K562 (cell line): Measurements from ENCODE around the gene RAPGEFL1. TPM values are rescaled to one million over a fixed set of nuclear protein-coding genes. Genes with fewer than 3 reads are reported as not detected.

ENCODE experiments used
- ATAC-seq: fragments of 200-7000 bp; cut with Tn5 transposase; 3 replicates; pipeline ENCODE4 v1.9.1; 2020; ENCODE audit warnings: moderate library complexity
- BruUV-seq: library from RNA; stranded (reverse); fragments of 400-500 nt; replicated peaks from 2 replicates; lab custom pipeline; 2021; lab: Mats Ljungman, UMichigan
- CTCF ChIA-PET: fragments of 300-600 bp; formaldehyde crosslinking; extraction: SDS; loops from one replicate; lab custom pipeline; 2021; ENCODE audit warnings: low intra/inter-chr PET ratio; lab: Yijun Ruan, JAX
- POLR2A ChIA-PET: fragments of 300-600, 350-650 bp; sonication (Branson Sonifier 250); formaldehyde crosslinking; extraction: SDS; loops from one replicate; lab custom pipeline; 2021; ENCODE audit warnings: antibody characterized with exemption, inconsistent platforms; lab: Yijun Ruan, JAX
- DNase-seq, 4 experiments: peaks; one replicate each; pipeline versions ENCODE4 v3.0.0 to v3.0.0-alpha.2; 2011 to 2018; ENCODE audit warnings: low spot score in 3 of 4, mixed read lengths in 3 of 4; ENCODE audit errors: extremely low read depth in 1 of 4
- FAIRE-seq: peaks from 2 replicates; lab custom pipeline; 2011; peaks lifted over from hg19 to GRCh38; lab: Jason Lieb, UNC
- H2AFZ ChIP-seq: 2 replicates; pipeline ENCODE4 v1.6.0; 2011; ENCODE audit warnings: low read depth, low read length, control low read depth, inconsistent platforms
- H3K27ac ChIP-seq: fragments of 200-600 bp; 3 replicates; pipeline ENCODE4 v1.8.0; 2011; ENCODE audit warnings: low read depth, mild to moderate bottlenecking, control low read depth, inconsistent platforms, low read length, moderate library complexity, mixed read lengths; ENCODE audit errors: extremely low read depth
- H3K27me3 ChIP-seq, 2 experiments: fragments of 300-600 bp in 1 of 2; 2 replicates in 1 of 2; 3 replicates in 1 of 2; pipeline versions ENCODE4 v1.6.0 to v1.8.0; 2011; ENCODE audit warnings: inconsistent platforms in 2 of 2, low read length in 2 of 2, mild to moderate bottlenecking in 1 of 2, mixed read lengths in 1 of 2, moderate library complexity in 1 of 2; ENCODE audit not compliant: control insufficient read depth in 2 of 2, insufficient read depth in 2 of 2
- H3K36me3 ChIP-seq: fragments of 300-600 bp; 3 replicates; pipeline ENCODE4 v1.8.0; 2011; ENCODE audit warnings: mild to moderate bottlenecking, low read length, inconsistent platforms; ENCODE audit not compliant: control insufficient read depth, insufficient read depth
- H3K4me1 ChIP-seq, 2 experiments: fragments of 200-600 bp in 1 of 2; replicated peaks in 1 of 2; 2 replicates in 1 of 2; 3 replicates in 1 of 2; pipeline versions ENCODE4 v1.5.1 to v1.8.0; 2011; ENCODE audit warnings: inconsistent platforms in 2 of 2, low read length in 2 of 2, mild to moderate bottlenecking in 1 of 2, mixed read lengths in 1 of 2, moderate library complexity in 1 of 2; ENCODE audit not compliant: control insufficient read depth in 2 of 2, insufficient read depth in 2 of 2
- H3K4me2 ChIP-seq: 2 replicates; pipeline ENCODE4 v1.6.1; 2011; ENCODE audit warnings: low read length, control low read depth, inconsistent platforms, mixed read lengths; ENCODE audit not compliant: insufficient read depth
- H3K4me3 ChIP-seq: fragments of 200-600 bp; sonication (generic), shearing (Covaris generic); 2 replicates; pipeline ENCODE4 v1.5.1; 2016; ENCODE audit warnings: control low read depth, inconsistent platforms
- H3K79me2 ChIP-seq: fragments of 200-600 bp; 3 replicates; pipeline ENCODE4 v1.8.0; 2011; ENCODE audit warnings: low read length, inconsistent platforms; ENCODE audit not compliant: control insufficient read depth, insufficient read depth
- H3K9ac ChIP-seq, 2 experiments: 2 replicates each; pipeline versions ENCODE4 v1.6.0 to v1.6.1; 2011; ENCODE audit warnings: low read depth in 2 of 2, low read length in 2 of 2, control low read depth in 1 of 2, inconsistent platforms in 1 of 2, mild to moderate bottlenecking in 1 of 2, mixed read lengths in 1 of 2; ENCODE audit not compliant: insufficient read depth in 1 of 2
- H3K9me1 ChIP-seq: one replicate; pipeline ENCODE4 v1.6.0; 2011; ENCODE audit warnings: inconsistent platforms, mild to moderate bottlenecking, low read length, moderate library complexity; ENCODE audit not compliant: control insufficient read depth, insufficient read depth
- H3K9me3 ChIP-seq: replicated peaks from 2 replicates; pipeline ENCODE4 v1.5.1; 2011; ENCODE audit warnings: low read depth, low read length, inconsistent platforms; ENCODE audit not compliant: control insufficient read depth, insufficient read depth
- H4K20me1 ChIP-seq: replicated peaks from 2 replicates; pipeline ENCODE4 v1.6.1; 2011; ENCODE audit warnings: low read length, inconsistent platforms, mixed read lengths; ENCODE audit not compliant: control insufficient read depth, insufficient read depth
- ELF2 ChIP-seq: fragments of 250-450 bp; sonication (Bioruptor Pico); IDR thresholded peaks from 2 replicates; pipeline ENCODE4 v1.5.0; 2021; ENCODE audit warnings: mild to moderate bottlenecking
- FOSL1 ChIP-seq: fragments of 200-800 bp; sonication (Bioruptor generic); conservative IDR thresholded peaks from 2 replicates; pipeline ENCODE4 v1.6.1; 2016; ENCODE audit warnings: missing genetic modification characterization, missing compliant biosample characterization
- HMGXB4 ChIP-seq: sonication (generic); formaldehyde crosslinking; IDR thresholded peaks from 2 replicates; pipeline ENCODE4 v1.8.1; 2023; ENCODE audit warnings: mild to moderate bottlenecking, missing genetic modification reagents
- MITF ChIP-seq: IDR thresholded peaks from 2 replicates; pipeline ENCODE4 v1.6.1; 2014; ENCODE audit warnings: antibody characterized with exemption
- NELFE ChIP-seq: IDR thresholded peaks from 2 replicates; pipeline ENCODE4 v1.6.1; 2011; ENCODE audit warnings: mild to moderate bottlenecking; ENCODE audit not compliant: insufficient read depth, insufficient read length
- PHF21A ChIP-seq: fragments of 450-650 bp; IDR thresholded peaks from 2 replicates; pipeline ENCODE4 v1.6.1; 2017; ENCODE audit warnings: low read depth, borderline replicate concordance
- RNF219 ChIP-seq: fragments of 250-450 bp; sonication (Bioruptor Pico); IDR thresholded peaks from 2 replicates; pipeline ENCODE4 v1.5.0; 2022; ENCODE audit warnings: mild to moderate bottlenecking
- SP2 ChIP-seq: IDR thresholded peaks from 2 replicates; pipeline ENCODE4 v1.6.1; 2011; ENCODE audit warnings: mild to moderate bottlenecking, low read depth, low read length, moderate library complexity; ENCODE audit not compliant: poor library complexity, severe bottlenecking; ENCODE audit errors: extremely low read depth
- U2AF1 ChIP-seq: fragments of 200-400 bp; formaldehyde crosslinking; optimal IDR thresholded peaks from 2 replicates; pipeline ENCODE3; 2017; ENCODE audit warnings: mild to moderate bottlenecking, low read depth, low read length, moderate library complexity
- ZBED1 ChIP-seq: IDR thresholded peaks from 2 replicates; pipeline ENCODE4 v1.6.1; 2014
- ZEB2 ChIP-seq: fragments of 450-650 bp; IDR thresholded peaks from 2 replicates; pipeline ENCODE4 v1.6.1; 2016
- ZNF165 ChIP-seq: fragments of 250-450 bp; sonication (Bioruptor Pico); IDR thresholded peaks from 2 replicates; pipeline ENCODE4 v1.4.0; 2020; ENCODE audit warnings: borderline replicate concordance
- ZNF354B ChIP-seq: fragments of 250-450 bp; sonication (Bioruptor Pico); IDR thresholded peaks from 2 replicates; pipeline ENCODE4 v1.4.0; 2020
- ZNF408 ChIP-seq: fragments of 250-450 bp; sonication (Bioruptor Pico); IDR thresholded peaks from 2 replicates; pipeline ENCODE4 v1.4.0; 2020; ENCODE audit warnings: low read depth, mild to moderate bottlenecking, moderate library complexity
- ZNF778 ChIP-seq: fragments of 450-650 bp; formaldehyde crosslinking; IDR thresholded peaks from 2 replicates; pipeline ENCODE4 v1.4.0; 2020; ENCODE audit warnings: mild to moderate bottlenecking, moderate library complexity
- WGBS: fragments of 100-300 bp; shearing (Covaris generic); methylation state at CpG from one replicate; pipeline ENCODE4 v1.1.6; 2016; ENCODE audit warnings: low coverage, mixed read lengths; ENCODE audit not compliant: insufficient coverage; ENCODE audit errors: missing lambda C conversion rate; 5-methylcytosine and 5-hydroxymethylcytosine counted together
- in situ Hi-C: fragments of 300-500 bp; cut with MboI; formaldehyde crosslinking; loops from 4 replicates; pipeline ENCODE4 v1.15.0; 2018; ENCODE audit warnings: inconsistent platforms, mixed read lengths
- intact Hi-C: fragments of 100-400 bp; cut with micrococcal nuclease; formaldehyde crosslinking; loops from 2 replicates; pipeline ENCODE4 v1.14.2; 2022
- polyA plus RNA-seq, 8 experiments: library from polyadenylated mRNA; depleted of rRNA in 4 of 8; stranded (reverse) in 5 of 8; unstranded in 3 of 8; fragments of >200 nt; fragmentation: Nextera tagmentation in 2 of 8; fragmentation: Illumina TruSeq in 1 of 8; extraction: Ambion mirVana in 2 of 8; extraction: Trizol in 1 of 8; gene quantifications; 2 replicates each; pipeline versions ENCODE4 v1.2.1 to v1.2.3, GENCODE V29; 2011 to 2014; ENCODE audit warnings: inconsistent platforms in 1 of 8, missing spikeins in 1 of 8
- total RNA-seq, 7 experiments: library from RNA; depleted of rRNA in 6 of 7; stranded (reverse); fragments of >200 nt in 6 of 7; fragmentation: Illumina TruSeq in 2 of 7; extraction: Trizol in 2 of 7; gene quantifications; 2 replicates each; pipeline versions ENCODE4 v1.2.1 to v1.2.3, GENCODE V29; 2011 to 2021; ENCODE audit warnings: low replicate concordance in 1 of 7

Gene RAPGEFL1
- total and polyA plus RNA-seq, 9 of the 15 experiments (the other 6 are each of a cell fraction or from before 2014, with no cell fraction given), result 0.18 to 4.1 (median 2.1) TPM

GRCh38 chr17:40242774-40243173 is 65.5 kb downstream of the RAPGEFL1 start:
- H3K79me2 ChIP-seq, result peaks cover 30% of the 10 kb centered on the region
- 84% methylated on average over 3 of the region's 3 CpGs for WGBS
- no peak for TF ChIP-seq ZNF354B
- no peak for TF ChIP-seq RNF219 (CRISPR knock-in tag)
- no peak for TF ChIP-seq ZNF408 (CRISPR knock-in tag)
- TF ChIP-seq FOSL1, result no peak
- no peak for TF ChIP-seq ZBED1
- no peak for TF ChIP-seq PHF21A
- TF ChIP-seq HMGXB4, result no peak
- TF ChIP-seq MITF, result no peak
- no peak for TF ChIP-seq ZNF165 (CRISPR knock-in tag)
- TF ChIP-seq ELF2, result no peak
- TF ChIP-seq U2AF1, result no peak
- TF ChIP-seq ZEB2, result no peak
- TF ChIP-seq ZNF778 (CRISPR knock-in tag), result no peak
- TF ChIP-seq NELFE, result no peak
- no peak for TF ChIP-seq SP2

More at GRCh38 chr17:40242774-40243173, 65.5 kb downstream of the RAPGEFL1 start:
- H3K9me1 ChIP-seq, result no peaks in the 10 kb centered on the region
- no peaks in the 10 kb centered on the region; a peak in 1 of 5 replicates for H3K4me1 ChIP-seq
- no peak for ATAC-seq
- in situ Hi-C loops (no loop called here), intact Hi-C loops (no loop called here)
- no peaks in the 10 kb centered on the region for H3K9me3 ChIP-seq
- ChIA-PET POLR2A (interaction anchor here (0.7 to 3.2 kb wide), 6 partner anchors 10 to 176 kb away, joined by 3 to 16 read pairs (median 3); no protein-coding TSS in a partner anchor), CTCF (no interaction called here)
- H3K4me2 ChIP-seq, result no peak overlapping the region
- no peaks in the 10 kb centered on the region for H3K27me3 ChIP-seq
- DNase-seq, result no peak
- H3K27ac ChIP-seq, result no peak overlapping the region
- no TSS peak for BruUV-seq
- no peak for FAIRE-seq
- no peak overlapping the region for H3K9ac ChIP-seq
- H3K4me3 ChIP-seq, result no peak overlapping the region
- 0 out of 2 replicates have a peak, but pooled peaks cover 2% of the 10 kb centered on the region for H4K20me1 ChIP-seq
- H2AFZ ChIP-seq, result no peak overlapping the region
- H3K36me3 ChIP-seq, result no peaks in the 10 kb centered on the region
